GM18520 (cell line): ENCODE results near the gene CENPT.

Experiments used
- ATAC-seq: cut with Tn5 transposase; IDR thresholded peaks from one replicate; pipeline ENCODE4 v1.9.1; 2021; ENCODE audit not compliant: unreplicated experiment

Gene CENPT

GRCh38 chr16:67847064-67847861 is at the start of gene CENPT:
Gene CENPT, minus strand, starts transcription at chr16:67847693. Its CDS starts 13,834 bp downstream, at chr16:67833859.
- peak; percentile 23 for ATAC-seq

- no peak for ATAC-seq
Measured at GRCh38 chr16:67897231-67897630, 49.7 kb upstream of the CENPT start.

GRCh38 chr16:67893743-67894399 is 46.4 kb upstream of the CENPT start:
- no peak for ATAC-seq

- ATAC-seq: peak; percentile 67
Measured at GRCh38 chr16:67892899-67893742, 45.6 kb upstream of the CENPT start, which contains the start of gene PSKH1. Gene PSKH1, plus strand, starts transcription at chr16:67893254. Its CDS starts 15,496 bp downstream, at chr16:67908750.

GRCh38 chr16:67892375-67892774 is 44.9 kb upstream of the CENPT start:
- no peak for ATAC-seq

- ATAC-seq: no peak
Measured at GRCh38 chr16:67888331-67888730, 40.8 kb upstream of the CENPT start.

GRCh38 chr16:67886387-67886786 is 38.9 kb upstream of the CENPT start:
- ATAC-seq: no peak

- no peak for ATAC-seq
Measured at GRCh38 chr16:67885976-67886375, 38.5 kb upstream of the CENPT start.

- ATAC-seq: no peak
Measured at GRCh38 chr16:67885545-67885944, 38.1 kb upstream of the CENPT start.

- ATAC-seq: no peak
Measured at GRCh38 chr16:67884684-67885083, 37.2 kb upstream of the CENPT start, which contains the start of gene NRN1L. Gene NRN1L, plus strand, starts transcription at chr16:67884885. Its CDS starts 19 bp downstream, at chr16:67884904.

GRCh38 chr16:67883872-67884261 is 36.4 kb upstream of the CENPT start:
- no peak for ATAC-seq

- no peak for ATAC-seq
Measured at GRCh38 chr16:67883146-67883871, 35.8 kb upstream of the CENPT start.

- no peak for ATAC-seq
Measured at GRCh38 chr16:67882374-67883145, 35.1 kb upstream of the CENPT start.

GRCh38 chr16:67881621-67882161 is 34.2 kb upstream of the CENPT start:
- ATAC-seq: no peak

- ATAC-seq: no peak
Measured at GRCh38 chr16:67880584-67880983, 33.1 kb upstream of the CENPT start.

- ATAC-seq: no peak
Measured at GRCh38 chr16:67879936-67880335, 32.4 kb upstream of the CENPT start.

GRCh38 chr16:67879462-67879861 is 32.0 kb upstream of the CENPT start:
- no peak for ATAC-seq

GRCh38 chr16:67878846-67879245 is 31.4 kb upstream of the CENPT start:
- no peak for ATAC-seq

- ATAC-seq: no peak
Measured at GRCh38 chr16:67878232-67878631, 30.7 kb upstream of the CENPT start.

GRCh38 chr16:67877064-67877463 is 29.6 kb upstream of the CENPT start:
- no peak for ATAC-seq
